ENCODE data around the gene RNF215.
"Not testable (repeated sequence)": the region's sequence is repeated elsewhere in the genome, so short reads cannot be mapped to it uniquely, and the experiment has no call there.

Gene RNF215

GRCh38 chr22:30413001-30413400, 25.8 kb upstream of the RNF215 start:
- H3K4me3 ChIP-seq (replicated peaks in 1 of 2; ENCODE audit: low read depth in 2 of 2, low read length in 2 of 2): no peak overlapping the region
- no peak for DNase-seq (ENCODE audit: low read depth in 2 of 2)
- TF ChIP-seq CTCF (IDR thresholded peaks at IDR 0.05; ENCODE audit: low read depth, low read length): no peak

- H3K4me3 ChIP-seq (replicated peaks in 1 of 2; ENCODE audit: low read depth in 2 of 2, low read length in 2 of 2): no peak overlapping the region
- DNase-seq (ENCODE audit: low read depth in 2 of 2): no peak
- no peak for TF ChIP-seq CTCF (IDR thresholded peaks at IDR 0.05; ENCODE audit: low read depth, low read length)
These were observed 24.6 kb upstream of the RNF215 start for GRCh38 chr22:30411780-30412179.

GRCh38 chr22:30408388-30409102, 21.3 kb upstream of the RNF215 start:
- peak in 1 of 2 donors; percentile 72 for DNase-seq (ENCODE audit: low read depth in 2 of 2)

GRCh38 chr22:30406400-30406799, 19.2 kb upstream of the RNF215 start:
- DNase-seq (ENCODE audit: low read depth in 2 of 2): no peak
- no peak for TF ChIP-seq CTCF (IDR thresholded peaks at IDR 0.05; ENCODE audit: low read depth, low read length)
- H3K4me3 ChIP-seq (replicated peaks in 1 of 2; ENCODE audit: low read depth in 2 of 2, low read length in 2 of 2): no peak overlapping the region

More at GRCh38 chr22:30408388-30409102, 21.3 kb upstream of the RNF215 start:
- no peak overlapping the region for H3K4me3 ChIP-seq (replicated peaks in 1 of 2; ENCODE audit: low read depth in 2 of 2, low read length in 2 of 2)
- TF ChIP-seq CTCF (IDR thresholded peaks at IDR 0.05; ENCODE audit: low read depth, low read length): no peak

- no peak overlapping the region for H3K4me3 ChIP-seq (replicated peaks in 1 of 2; ENCODE audit: low read depth in 2 of 2, low read length in 2 of 2)
These were observed 18.5 kb upstream of the RNF215 start for GRCh38 chr22:30405731-30406130.

GRCh38 chr22:30404307-30404706, 17.1 kb upstream of the RNF215 start:
- H3K4me3 ChIP-seq (replicated peaks in 1 of 2; ENCODE audit: low read depth in 2 of 2, low read length in 2 of 2): no peak overlapping the region
- DNase-seq (ENCODE audit: low read depth in 2 of 2): no peak
- TF ChIP-seq CTCF (IDR thresholded peaks at IDR 0.05; ENCODE audit: low read depth, low read length): no peak

More at GRCh38 chr22:30405731-30406130, 18.5 kb upstream of the RNF215 start:
- DNase-seq (ENCODE audit: low read depth in 2 of 2): no peak
- TF ChIP-seq CTCF (IDR thresholded peaks at IDR 0.05; ENCODE audit: low read depth, low read length): no peak

GRCh38 chr22:30402766-30403104, 15.5 kb upstream of the RNF215 start:
- not testable (repeated sequence) for DNase-seq (ENCODE audit: low read depth in 2 of 2); H3K4me3 ChIP-seq (replicated peaks in 1 of 2; ENCODE audit: low read depth in 2 of 2, low read length in 2 of 2)

All from cardiac fibroblast (primary cell).